SIG-M5 treated with dmso at 0.1 percent for 504 hours (cell line): ENCODE data around the gene CCDC179.

Experiments used
- DNase-seq: peaks from one replicate; lab custom pipeline; 2025; ENCODE audit not compliant: unreplicated experiment; lab: John Stamatoyannopoulos, UW

CCDC179 gene

GRCh38 chr11:22860241-22860640, at the start of gene CCDC179:
TSS of gene CCDC179 (minus strand) at chr11:22860474. CDS start at chr11:22860421, 53 bp downstream.
- DNase-seq: no peak

DNA sequence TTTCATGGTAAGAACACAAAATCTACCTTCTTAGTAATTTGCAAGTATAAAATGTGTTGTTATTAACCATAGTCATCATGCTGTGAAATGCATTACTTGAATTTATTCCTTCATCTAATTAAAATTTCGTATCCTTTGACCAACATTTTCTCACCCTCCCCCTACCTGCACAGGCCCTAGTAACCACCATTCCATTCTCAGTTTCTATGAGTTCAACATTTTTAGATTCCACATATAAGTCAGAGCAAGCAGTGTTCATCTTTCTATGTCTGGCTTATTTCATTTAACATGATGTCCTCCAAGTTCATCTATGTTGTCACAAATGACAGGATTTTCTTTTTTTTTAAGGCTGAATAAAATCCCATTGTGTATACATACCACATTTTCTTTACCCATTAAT, 43.5 kb upstream of the CCDC179 start:
- no peak for DNase-seq

DNA sequence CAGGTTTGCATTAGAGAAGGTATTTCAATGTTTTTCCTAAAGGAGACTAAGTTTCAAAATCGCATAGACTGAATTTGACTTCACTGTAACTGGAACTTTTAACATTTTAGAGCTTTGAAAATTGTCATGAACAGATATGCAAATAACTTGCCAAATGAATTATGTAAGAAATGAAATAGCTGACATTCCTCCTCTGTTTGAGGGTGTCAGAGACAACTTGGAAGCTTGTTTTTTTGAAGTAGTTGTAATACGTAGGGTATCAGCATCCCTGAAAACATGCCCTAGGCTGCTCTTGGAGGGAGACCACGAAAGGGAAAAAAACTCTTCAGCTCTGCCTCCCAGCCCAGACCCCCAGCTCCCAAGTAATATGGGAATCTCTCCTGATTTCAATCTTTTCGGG, 41.3 kb upstream of the CCDC179 start:
- no peak for DNase-seq

GRCh38 chr11:22900764-22901486, 40.7 kb upstream of the CCDC179 start:
- DNase-seq: no peak

- DNase-seq: no peak
Observed at GRCh38 chr11:22898036-22898435, 37.8 kb upstream of the CCDC179 start.

GRCh38 chr11:22890227-22890626, 30.0 kb upstream of the CCDC179 start:
- DNase-seq: no peak

- DNase-seq: no peak
Observed at GRCh38 chr11:22884217-22884616, 23.9 kb upstream of the CCDC179 start.

- no peak for DNase-seq
Observed at GRCh38 chr11:22879630-22880029, 19.4 kb upstream of the CCDC179 start.

DNA sequence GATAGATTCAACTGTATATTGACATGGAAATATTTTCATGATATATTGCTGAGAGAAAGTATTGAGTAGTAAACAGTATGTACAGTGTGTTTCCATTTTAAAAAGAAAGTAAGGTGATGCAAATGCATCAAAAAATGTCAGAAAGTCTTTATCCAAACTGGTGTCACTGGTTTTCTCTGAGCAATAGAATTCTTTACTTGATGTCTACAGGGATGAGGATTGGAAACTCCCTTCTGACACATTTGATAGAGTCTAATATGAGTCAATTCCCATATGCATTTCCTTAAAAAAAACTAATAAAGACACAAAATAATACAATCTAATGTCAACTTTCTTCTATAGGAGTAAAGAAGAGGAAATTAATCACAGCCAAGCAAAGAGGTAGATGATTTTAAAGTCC, 18.3 kb upstream of the CCDC179 start:
- DNase-seq: no peak

DNA sequence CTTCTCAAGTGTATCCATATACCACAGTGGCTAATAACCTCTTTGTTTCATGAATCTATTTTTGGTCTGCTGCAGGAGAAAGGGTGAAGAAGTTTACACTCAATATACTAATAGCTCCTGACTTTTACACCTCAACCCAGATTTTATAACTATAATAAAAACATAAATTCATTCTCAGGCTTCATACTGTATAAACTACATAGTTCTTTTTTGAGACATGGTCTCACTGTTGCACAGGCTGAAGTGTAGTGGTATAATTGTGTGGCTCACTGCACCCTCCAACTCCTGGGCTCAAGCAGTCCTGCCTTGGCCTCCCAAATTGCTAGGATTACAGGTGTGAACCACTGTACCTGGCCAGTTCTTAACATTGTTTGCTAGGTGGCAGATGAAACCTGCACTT, 17.8 kb upstream of the CCDC179 start:
- no peak for DNase-seq

DNA sequence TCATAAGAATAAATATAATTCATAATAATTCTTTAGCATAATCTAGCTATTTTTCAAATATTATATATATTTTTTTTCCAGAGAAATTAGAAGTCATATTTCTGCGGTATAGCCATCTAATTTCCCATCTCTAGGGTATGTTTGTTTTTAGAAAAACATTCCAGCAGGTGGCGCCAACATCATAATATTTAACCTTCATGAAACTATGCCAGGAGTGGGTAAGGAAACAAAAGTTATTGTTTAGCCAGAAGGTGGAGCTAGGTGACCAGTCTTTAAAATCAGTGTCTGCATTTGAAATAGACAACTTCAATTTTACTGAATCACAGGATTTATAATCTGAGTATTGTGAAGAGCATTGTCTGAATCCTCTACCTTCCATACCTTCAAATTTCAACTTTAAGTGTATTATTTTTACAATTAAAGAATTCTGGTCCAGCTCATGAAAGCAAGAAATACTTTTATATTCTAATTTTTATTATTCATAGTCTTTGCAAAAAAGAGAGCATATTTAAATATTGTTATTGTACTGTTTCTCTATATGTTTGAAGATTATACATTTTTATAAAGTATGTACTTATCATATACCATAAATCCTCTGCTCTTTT, 15.7 kb upstream of the CCDC179 start:
- peak; percentile 78 for DNase-seq

GRCh38 chr11:22869325-22869724, 9.1 kb upstream of the CCDC179 start:
- no peak for DNase-seq

DNA sequence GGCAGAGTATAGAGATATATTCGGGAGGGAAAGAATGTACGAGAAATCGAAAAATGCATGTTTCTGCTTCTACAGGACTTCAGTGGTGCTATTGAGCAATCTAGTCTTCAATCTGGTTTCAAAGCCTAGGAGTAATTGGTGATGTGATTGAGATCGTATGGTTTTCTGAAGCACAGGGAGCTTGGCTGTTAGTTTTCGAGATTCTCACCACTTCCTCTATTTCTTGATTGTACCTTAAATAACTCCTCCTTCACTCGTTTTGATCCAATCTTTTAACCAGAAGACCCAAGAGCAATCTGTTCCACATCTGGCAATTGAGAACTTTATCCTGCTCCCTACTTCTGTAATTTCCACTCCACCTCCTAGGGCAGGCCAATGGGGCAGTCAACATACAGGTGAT, 518 bp downstream of the CCDC179 start:
- DNase-seq: no peak

GRCh38 chr11:22851477-22851876, 8.8 kb downstream of the CCDC179 start:
- DNase-seq: no peak

DNA sequence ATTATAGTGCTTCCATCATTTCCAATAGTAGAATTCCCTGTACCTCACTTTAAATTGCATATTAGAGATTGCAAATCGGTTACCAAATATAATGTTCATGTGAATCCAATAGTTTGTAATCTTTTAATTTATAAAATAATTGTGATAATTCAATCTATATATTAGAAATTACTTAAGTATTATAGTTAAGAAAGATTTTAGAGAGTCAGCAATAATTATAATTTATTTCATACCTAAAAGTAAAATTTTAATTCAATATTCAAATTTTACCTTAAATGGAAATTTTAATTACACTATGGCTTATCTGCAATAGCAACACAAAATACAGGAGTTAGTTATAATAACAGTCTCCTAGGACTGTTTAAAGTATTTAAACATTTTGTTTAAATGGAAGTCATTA, 13.5 kb downstream of the CCDC179 start:
- DNase-seq: no peak

GRCh38 chr11:22832315-22833015, 27.8 kb downstream of the CCDC179 start:
- DNase-seq: no peak

- DNase-seq: no peak
Observed at GRCh38 chr11:22830082-22830414, 30.2 kb downstream of the CCDC179 start.

DNA sequence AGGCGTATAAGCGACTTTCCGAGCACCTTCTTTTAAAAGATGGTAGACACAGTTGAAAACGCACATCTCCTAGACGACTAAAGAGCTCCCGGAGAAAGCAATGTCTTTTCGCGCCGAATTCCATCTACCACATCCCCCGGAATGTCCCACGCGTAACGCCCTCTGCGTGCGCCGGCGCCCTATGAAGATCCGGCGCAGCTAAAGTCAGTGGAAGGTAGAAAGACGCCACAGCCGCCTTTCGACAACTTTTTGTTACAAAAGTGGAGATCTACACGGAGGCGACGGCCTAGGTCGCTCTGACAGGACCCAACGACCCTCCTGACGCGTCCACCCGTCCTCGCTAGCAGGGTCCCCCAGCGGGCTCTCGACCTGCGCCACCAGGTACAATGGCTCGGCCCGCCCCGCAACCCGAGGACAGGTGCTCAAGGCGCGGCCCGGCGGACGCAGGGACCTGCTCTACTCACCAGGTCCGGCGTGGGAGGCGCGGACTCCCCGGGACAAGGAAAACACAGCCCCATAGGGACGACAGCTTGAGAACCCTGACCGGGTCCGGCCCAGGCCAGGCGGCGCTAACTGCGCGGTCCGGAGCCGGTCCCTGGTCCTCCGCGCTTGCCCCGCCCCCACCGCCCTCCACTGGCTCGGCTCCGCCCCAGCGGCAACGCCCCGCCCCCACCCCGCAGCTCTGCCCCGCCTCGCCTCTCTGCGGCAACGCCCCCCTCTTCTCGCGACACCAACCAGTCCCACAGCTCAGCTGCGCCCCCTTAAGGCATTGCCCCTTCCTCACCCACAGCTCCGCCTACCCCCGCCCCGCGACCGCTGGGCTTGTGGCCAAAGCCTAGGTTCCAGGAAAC, 30.8 kb downstream of the CCDC179 start, which contains the start of gene SVIP:
TSS of gene SVIP (minus strand) at position 571 of the 851 bp plus-strand sequence. CDS start at position 518, 53 bp downstream.
- peak; percentile 11 for DNase-seq

DNA sequence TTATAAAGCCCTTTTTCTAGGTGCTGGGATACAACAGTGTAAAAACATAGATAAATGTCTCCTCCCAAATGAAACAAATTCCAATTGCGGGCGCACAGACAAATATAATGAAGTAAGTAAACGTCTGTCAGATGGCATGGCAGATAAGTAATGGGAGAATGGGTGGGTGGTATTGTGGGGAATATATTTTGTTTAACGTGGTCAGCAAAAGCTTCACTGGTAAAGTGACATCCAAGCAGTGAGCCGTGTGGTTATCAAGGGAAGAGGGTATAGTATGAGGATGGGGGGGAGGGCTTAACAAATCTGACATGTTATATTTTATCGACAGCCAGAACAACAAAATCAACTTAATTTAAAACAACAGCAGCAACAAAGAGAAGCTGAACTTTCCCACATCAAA, 31.9 kb downstream of the CCDC179 start:
- no peak for DNase-seq

- DNase-seq: no peak
Observed at GRCh38 chr11:22822203-22822602, 38.1 kb downstream of the CCDC179 start.

DNA sequence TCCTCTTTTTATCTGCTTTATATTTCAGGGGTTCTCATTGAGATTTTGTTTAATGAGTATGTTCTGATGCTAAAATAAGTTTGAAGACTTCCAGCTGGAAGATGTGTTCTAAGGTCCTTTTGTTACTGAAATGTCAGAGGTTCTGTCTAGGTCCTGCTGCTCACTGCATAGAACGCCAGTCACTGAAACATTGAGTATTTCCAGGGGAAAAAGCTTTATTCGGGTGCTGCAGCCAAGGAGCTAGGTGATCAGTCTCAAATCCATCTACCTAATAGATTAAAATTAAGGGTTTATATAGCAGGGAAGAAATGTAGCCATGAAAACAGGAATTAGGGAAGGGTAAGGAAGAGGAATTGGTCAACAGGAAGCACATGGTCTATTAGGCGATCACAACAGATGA, 50.4 kb downstream of the CCDC179 start:
- no peak for DNase-seq
